Parathyroid adenoma (tissue), 2 donors: Measurements from ENCODE around the gene PSMC3.

Experiments used
- H2AFZ ChIP-seq: fragments of 300-600 bp; sonication (generic); one replicate; pipeline ENCODE4 v1.7.0; 2017; ENCODE audit warnings: antibody characterized with exemption, mild to moderate bottlenecking
- H3K27ac ChIP-seq: fragments of 300-600 bp; sonication (generic); one replicate; pipeline ENCODE4 v1.7.0; 2017
- H3K27me3 ChIP-seq: fragments of 300-600 bp; sonication (generic); one replicate; pipeline ENCODE4 v1.7.0; 2017; ENCODE audit warnings: low read length; ENCODE audit not compliant: control insufficient read depth, insufficient read depth
- H3K36me3 ChIP-seq: fragments of 300-600 bp; sonication (generic); one replicate; pipeline ENCODE4 v1.7.0; 2017; ENCODE audit warnings: low read length; ENCODE audit not compliant: control insufficient read depth, insufficient read depth
- H3K4me1 ChIP-seq: fragments of 300-600 bp; sonication (generic); one replicate; pipeline ENCODE4 v1.7.0; 2017; ENCODE audit warnings: control low read depth
- H3K4me2 ChIP-seq: fragments of 300-600 bp; sonication (generic); one replicate; pipeline ENCODE4 v1.7.0; 2017; ENCODE audit warnings: low read length
- H3K4me3 ChIP-seq: fragments of 300-600 bp; sonication (generic); one replicate; pipeline ENCODE4 v1.7.0; 2017; ENCODE audit warnings: low read depth, low read length
- H3K79me2 ChIP-seq: fragments of 300-600 bp; sonication (generic); one replicate; pipeline ENCODE4 v1.7.0; 2017; ENCODE audit warnings: control low read depth
- H3K9ac ChIP-seq: fragments of 300-600 bp; sonication (generic); one replicate; pipeline ENCODE4 v1.7.0; 2017; ENCODE audit warnings: mild to moderate bottlenecking
- H3K9me3 ChIP-seq: fragments of 300-600 bp; sonication (generic); one replicate; pipeline ENCODE4 v1.7.0; 2017; ENCODE audit warnings: low read length; ENCODE audit not compliant: control insufficient read depth
- CTCF ChIP-seq: fragments of 300-600 bp; sonication (generic); IDR thresholded peaks from one replicate; pipeline ENCODE4 v1.7.0; 2017; ENCODE audit warnings: antibody characterized with exemption, mild to moderate bottlenecking
- donor health status: primary hyperparathyroidism.

Gene PSMC3

GRCh38 chr11:47467357-47467756 is 41.1 kb upstream of the PSMC3 start:
- Histone ChIP-seq H3K27ac (peak overlapping the region; percentile 42), H3K9ac (no peak overlapping the region), H3K79me2 (peaks cover 4% of the 10 kb centered on the region), H3K4me3 (no peak overlapping the region), H3K4me2 (no peak overlapping the region), H3K27me3 (no peaks in the 10 kb centered on the region), H3K4me1 (peaks cover 4% of the 10 kb centered on the region), H3K36me3 (no peaks in the 10 kb centered on the region), H3K9me3 (no peaks in the 10 kb centered on the region), H2AFZ (no peak overlapping the region)
- TF ChIP-seq CTCF, result no peak

- no peak overlapping the region for H3K4me2 ChIP-seq
- no peak overlapping the region for H3K4me3 ChIP-seq
- no peak overlapping the region for H3K9ac ChIP-seq
- H3K27ac ChIP-seq, result peak overlapping the region; percentile 42
- H3K27me3 ChIP-seq, result no peaks in the 10 kb centered on the region
- H3K79me2 ChIP-seq, result peaks cover 4% of the 10 kb centered on the region
- no peaks in the 10 kb centered on the region for H3K9me3 ChIP-seq
- H3K36me3 ChIP-seq, result no peaks in the 10 kb centered on the region
- TF ChIP-seq CTCF, result no peak
- H3K4me1 ChIP-seq, result peaks cover 4% of the 10 kb centered on the region
- no peak overlapping the region for H2AFZ ChIP-seq
Measured at GRCh38 chr11:47466701-47467250, 40.5 kb upstream of the PSMC3 start.

GRCh38 chr11:47466201-47466600 is 40.0 kb upstream of the PSMC3 start:
- Histone ChIP-seq H3K36me3 (no peaks in the 10 kb centered on the region), H2AFZ (no peak overlapping the region), H3K79me2 (peaks cover 4% of the 10 kb centered on the region), H3K4me2 (no peak overlapping the region), H3K4me3 (no peak overlapping the region), H3K9me3 (no peaks in the 10 kb centered on the region), H3K9ac (no peak overlapping the region), H3K4me1 (peaks cover 4% of the 10 kb centered on the region), H3K27ac (no peak overlapping the region), H3K27me3 (no peaks in the 10 kb centered on the region)
- TF ChIP-seq CTCF, result no peak

GRCh38 chr11:47464483-47464882 is 38.2 kb upstream of the PSMC3 start:
- Histone ChIP-seq H3K79me2 (peaks cover 4% of the 10 kb centered on the region), H3K36me3 (no peaks in the 10 kb centered on the region), H3K4me2 (no peak overlapping the region), H3K9ac (no peak overlapping the region), H3K9me3 (no peaks in the 10 kb centered on the region), H2AFZ (no peak overlapping the region), H3K4me3 (no peak overlapping the region), H3K27me3 (no peaks in the 10 kb centered on the region), H3K27ac (no peak overlapping the region), H3K4me1 (peaks cover 4% of the 10 kb centered on the region)
- no peak for TF ChIP-seq CTCF

GRCh38 chr11:47461876-47462275 is 35.6 kb upstream of the PSMC3 start:
- no peaks in the 10 kb centered on the region for H3K9me3 ChIP-seq
- no peak overlapping the region for H2AFZ ChIP-seq
- peaks cover under 1% of the 10 kb centered on the region for H3K4me1 ChIP-seq
- TF ChIP-seq CTCF, result no peak
- no peak overlapping the region for H3K27ac ChIP-seq
- no peak overlapping the region for H3K4me2 ChIP-seq
- no peaks in the 10 kb centered on the region for H3K27me3 ChIP-seq
- no peak overlapping the region for H3K9ac ChIP-seq
- no peaks in the 10 kb centered on the region for H3K79me2 ChIP-seq
- H3K36me3 ChIP-seq, result no peaks in the 10 kb centered on the region
- H3K4me3 ChIP-seq, result no peak overlapping the region
